GM23338 (cell line): ENCODE results near the gene MT4. TPM values are rescaled to one million over a fixed set of nuclear protein-coding genes. Genes with fewer than 3 reads are reported as not detected.

Source experiments
- ATAC-seq: fragments of 200-7000 bp; cut with Tn5 transposase; 3 replicates; pipeline ENCODE4 v1.9.1; 2020
- DNase-seq: peaks from one replicate; pipeline ENCODE4 v3.0.0-alpha.2; 2015; ENCODE audit warnings: low spot score
- H2AFZ ChIP-seq: fragments of 200-600 bp; sonication (generic); 2 replicates; pipeline ENCODE4 v1.8.0; 2016; ENCODE audit warnings: antibody characterized with exemption, mild to moderate bottlenecking, moderate library complexity
- H3F3A ChIP-seq: fragments of 200-600 bp; sonication (generic); replicated peaks from 2 replicates; pipeline ENCODE4 v1.8.0; 2017; ENCODE audit warnings: antibody characterized with exemption, mixed run types, low read depth
- H3K27ac ChIP-seq: fragments of 200-600 bp; sonication (generic); 2 replicates; pipeline ENCODE4 v1.6.1; 2016; ENCODE audit warnings: low read depth
- H3K27me3 ChIP-seq: fragments of 200-600 bp; sonication (generic); 2 replicates; pipeline ENCODE4 v1.8.0; 2016; ENCODE audit warnings: mild to moderate bottlenecking, mixed run types, moderate library complexity; ENCODE audit not compliant: insufficient read depth
- H3K36me3 ChIP-seq: fragments of 200-600 bp; sonication (generic); 2 replicates; pipeline ENCODE4 v1.8.0; 2016; ENCODE audit warnings: mild to moderate bottlenecking; ENCODE audit not compliant: insufficient read depth
- H3K4me1 ChIP-seq: fragments of 200-600 bp; sonication (generic); 2 replicates; pipeline ENCODE4 v1.8.0; 2016; ENCODE audit warnings: mild to moderate bottlenecking, moderate library complexity; ENCODE audit not compliant: insufficient read depth
- H3K4me2 ChIP-seq: fragments of 200-600 bp; sonication (generic); 2 replicates; pipeline ENCODE4 v1.7.1; 2017; ENCODE audit warnings: mixed run types
- H3K4me3 ChIP-seq: fragments of 200-600 bp; sonication (generic); 2 replicates; pipeline ENCODE4 v1.6.1; 2016; ENCODE audit warnings: mixed run types
- H3K79me2 ChIP-seq: fragments of 200-600 bp; sonication (generic); replicated peaks from 2 replicates; pipeline ENCODE4 v1.8.0; 2017; ENCODE audit warnings: mild to moderate bottlenecking; ENCODE audit not compliant: insufficient read depth
- H3K9me2 ChIP-seq: fragments of 200-600 bp; sonication (generic); 2 replicates; pipeline ENCODE4 v1.8.0; 2017; ENCODE audit not compliant: insufficient read depth
- H4K20me1 ChIP-seq: fragments of 200-600 bp; sonication (generic); replicated peaks from 2 replicates; pipeline ENCODE4 v1.8.0; 2017; ENCODE audit warnings: mild to moderate bottlenecking; ENCODE audit not compliant: insufficient read depth
- H3K27ac Mint-ChIP-seq: 2 replicates; pipeline ENCODE4 v1.8.0; 2020; ENCODE audit warnings: inconsistent platforms, mild to moderate bottlenecking, moderate library complexity, mixed read lengths
- H3K27me3 Mint-ChIP-seq: 3 replicates; pipeline ENCODE4 v1.8.0; 2022; ENCODE audit warnings: low read depth, mild to moderate bottlenecking, moderate library complexity, mixed read lengths, inconsistent platforms; ENCODE audit not compliant: insufficient read depth, poor library complexity
- H3K36me3 Mint-ChIP-seq: 3 replicates; pipeline ENCODE4 v1.8.0; 2021; ENCODE audit warnings: low read depth, mild to moderate bottlenecking, inconsistent platforms, moderate library complexity, mixed read lengths
- H3K4me1 Mint-ChIP-seq: 3 replicates; pipeline ENCODE4 v1.8.0; 2020; ENCODE audit warnings: mild to moderate bottlenecking, inconsistent platforms, mixed read lengths
- H3K4me3 Mint-ChIP-seq: 3 replicates; pipeline ENCODE4 v1.8.0; 2021; ENCODE audit warnings: moderate library complexity, mild to moderate bottlenecking, inconsistent platforms, mixed read lengths
- H3K9me3 Mint-ChIP-seq: 3 replicates; pipeline ENCODE4 v1.8.0; 2020; ENCODE audit warnings: moderate library complexity, mild to moderate bottlenecking, inconsistent platforms, mixed read lengths
- CREB1 ChIP-seq: fragments of 250-450 bp; sonication (Bioruptor Pico); IDR thresholded peaks from 2 replicates; pipeline ENCODE4 v1.5.0; 2020; ENCODE audit warnings: low read depth, mild to moderate bottlenecking, moderate library complexity
- EZH2 ChIP-seq: fragments of 200-600 bp; sonication (generic); IDR thresholded peaks from one replicate; pipeline ENCODE4 v1.8.0; 2017; ENCODE audit warnings: antibody characterized with exemption, mild to moderate bottlenecking, low read depth; ENCODE audit not compliant: unreplicated experiment
- EZH2phosphoT487 ChIP-seq: fragments of 200-600 bp; sonication (generic); IDR thresholded peaks from one replicate; pipeline ENCODE4 v1.8.1; 2018; ENCODE audit warnings: antibody characterized with exemption; ENCODE audit not compliant: unreplicated experiment
- JUNB ChIP-seq: IDR thresholded peaks from one replicate; pipeline ENCODE4 v1.6.1; 2016; ENCODE audit warnings: antibody characterized with exemption; ENCODE audit not compliant: unreplicated experiment
- NANOG ChIP-seq: IDR thresholded peaks from 2 replicates; pipeline ENCODE4 v1.6.1; 2016; ENCODE audit warnings: antibody characterized with exemption, borderline replicate concordance
- POLR2AphosphoS5 ChIP-seq: IDR thresholded peaks from 2 replicates; pipeline ENCODE4 v1.6.1; 2016; ENCODE audit warnings: antibody characterized with exemption, low read depth
- REST ChIP-seq: IDR thresholded peaks from one replicate; pipeline ENCODE4 v1.6.1; 2018; ENCODE audit warnings: antibody characterized with exemption; ENCODE audit not compliant: unreplicated experiment
- STAT1 ChIP-seq: IDR thresholded peaks from one replicate; pipeline ENCODE4 v1.6.1; 2016; ENCODE audit warnings: antibody characterized with exemption; ENCODE audit not compliant: unreplicated experiment
- ZNF114 ChIP-seq: fragments of 250-450 bp; sonication (Bioruptor Pico); IDR thresholded peaks from 2 replicates; pipeline ENCODE4 v1.5.0; 2020; ENCODE audit warnings: mild to moderate bottlenecking, moderate library complexity
- ZNF331 ChIP-seq: fragments of 250-450 bp; sonication (Bioruptor Pico); IDR thresholded peaks from 2 replicates; pipeline ENCODE4 v1.5.0; 2020; ENCODE audit warnings: low read depth, mild to moderate bottlenecking, moderate library complexity
- ZNF462 ChIP-seq: fragments of 250-450 bp; sonication (Bioruptor Pico); IDR thresholded peaks from 2 replicates; pipeline ENCODE4 v1.5.0; 2020; ENCODE audit warnings: mild to moderate bottlenecking, moderate library complexity
- polyA plus RNA-seq: library from polyadenylated mRNA; unstranded; fragments of >200 nt; fragmentation: Nextera tagmentation; extraction: Ambion mirVana; gene quantifications from 2 replicates; pipeline ENCODE4 v1.2.1, GENCODE V29; 2016
- total RNA-seq: library from RNA; depleted of rRNA; stranded (reverse); fragments of >200 nt; shearing (Covaris generic); gene quantifications from 2 replicates; pipeline ENCODE4 v1.2.3, GENCODE V29; 2014
- TF ChIP-seq, protein P1 (sequence below), 2 experiments: fragments of 200-600 bp in 1 of 2; sonication (generic) in 1 of 2; conservative IDR thresholded peaks; 2 replicates each; pipeline versions ENCODE4 v1.5.1 to v1.6.1; 2016 to 2017; ENCODE audit warnings: antibody characterized with exemption in 2 of 2, low read depth in 2 of 2, mild to moderate bottlenecking in 2 of 2, moderate library complexity in 1 of 2
- TF ChIP-seq, protein P2 (sequence below): IDR thresholded peaks from 2 replicates; pipeline ENCODE4 v1.6.1; 2016; ENCODE audit warnings: antibody characterized with exemption

MT4 gene
- total and polyA plus RNA-seq, 2 experiments from 2014 or later: not detected

DNA sequence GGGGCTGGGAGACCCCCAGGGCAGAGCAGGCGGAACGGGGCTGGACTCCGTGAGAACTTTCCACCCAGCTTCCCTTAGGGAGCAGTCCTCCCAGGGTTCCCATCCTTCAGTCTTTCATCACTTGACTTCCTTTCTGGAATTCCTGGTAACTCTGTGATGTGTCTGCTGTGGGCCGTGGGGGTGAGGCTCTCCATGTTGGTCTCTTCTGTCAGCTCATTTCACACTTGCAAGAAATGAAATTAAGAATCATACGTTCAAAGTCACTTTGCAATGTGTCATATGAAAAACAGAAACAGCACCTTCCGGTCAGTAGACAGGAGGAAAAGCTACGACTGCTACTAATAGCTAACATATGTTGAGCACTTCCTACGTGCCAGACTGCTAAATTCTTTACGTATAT is 39.6 kb upstream of the MT4 start:
- H3K27me3 Mint-ChIP-seq: peaks cover 2% of the 10 kb centered on the region
- Histone ChIP-seq H3K27me3 (no peaks in the 10 kb centered on the region), H3K4me3 (no peak overlapping the region), H3K79me2 (no peaks in the 10 kb centered on the region), H3K27ac (no peak overlapping the region), H3F3A (0 out of 2 replicates have a peak, but pooled peaks cover 3% of the 10 kb centered on the region), H3K36me3 (no peaks in the 10 kb centered on the region), H3K4me1 (peaks cover 3% of the 10 kb centered on the region), H2AFZ (no peak overlapping the region), H3K9me2 (no peaks in the 10 kb centered on the region), H4K20me1 (no peaks in the 10 kb centered on the region), H3K4me2 (no peak overlapping the region)
- no peak overlapping the region for H3K4me3 Mint-ChIP-seq
- H3K4me1 Mint-ChIP-seq: peaks cover 6% of the 10 kb centered on the region; the same call in 2 of the 3 replicates
- TF ChIP-seq STAT1 (no peak), REST (no peak), NANOG (no peak), ZNF462 (CRISPR knock-in tag) (no peak), CREB1 (CRISPR knock-in tag) (no peak), JUNB (no peak), EZH2 (no peak), POLR2AphosphoS5 (no peak), ZNF331 (CRISPR knock-in tag) (no peak), ZNF114 (CRISPR knock-in tag) (no peak), EZH2phosphoT487 (no peak)
- TF ChIP-seq, protein P1, sequence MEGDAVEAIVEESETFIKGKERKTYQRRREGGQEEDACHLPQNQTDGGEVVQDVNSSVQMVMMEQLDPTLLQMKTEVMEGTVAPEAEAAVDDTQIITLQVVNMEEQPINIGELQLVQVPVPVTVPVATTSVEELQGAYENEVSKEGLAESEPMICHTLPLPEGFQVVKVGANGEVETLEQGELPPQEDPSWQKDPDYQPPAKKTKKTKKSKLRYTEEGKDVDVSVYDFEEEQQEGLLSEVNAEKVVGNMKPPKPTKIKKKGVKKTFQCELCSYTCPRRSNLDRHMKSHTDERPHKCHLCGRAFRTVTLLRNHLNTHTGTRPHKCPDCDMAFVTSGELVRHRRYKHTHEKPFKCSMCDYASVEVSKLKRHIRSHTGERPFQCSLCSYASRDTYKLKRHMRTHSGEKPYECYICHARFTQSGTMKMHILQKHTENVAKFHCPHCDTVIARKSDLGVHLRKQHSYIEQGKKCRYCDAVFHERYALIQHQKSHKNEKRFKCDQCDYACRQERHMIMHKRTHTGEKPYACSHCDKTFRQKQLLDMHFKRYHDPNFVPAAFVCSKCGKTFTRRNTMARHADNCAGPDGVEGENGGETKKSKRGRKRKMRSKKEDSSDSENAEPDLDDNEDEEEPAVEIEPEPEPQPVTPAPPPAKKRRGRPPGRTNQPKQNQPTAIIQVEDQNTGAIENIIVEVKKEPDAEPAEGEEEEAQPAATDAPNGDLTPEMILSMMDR (conservative IDR thresholded peaks at IDR 0.05; ENCODE audit: low read depth in 2 of 2): no peak
- TF ChIP-seq, protein P2, sequence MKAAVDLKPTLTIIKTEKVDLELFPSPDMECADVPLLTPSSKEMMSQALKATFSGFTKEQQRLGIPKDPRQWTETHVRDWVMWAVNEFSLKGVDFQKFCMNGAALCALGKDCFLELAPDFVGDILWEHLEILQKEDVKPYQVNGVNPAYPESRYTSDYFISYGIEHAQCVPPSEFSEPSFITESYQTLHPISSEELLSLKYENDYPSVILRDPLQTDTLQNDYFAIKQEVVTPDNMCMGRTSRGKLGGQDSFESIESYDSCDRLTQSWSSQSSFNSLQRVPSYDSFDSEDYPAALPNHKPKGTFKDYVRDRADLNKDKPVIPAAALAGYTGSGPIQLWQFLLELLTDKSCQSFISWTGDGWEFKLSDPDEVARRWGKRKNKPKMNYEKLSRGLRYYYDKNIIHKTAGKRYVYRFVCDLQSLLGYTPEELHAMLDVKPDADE: no peak
- H3K36me3 Mint-ChIP-seq: no peaks in the 10 kb centered on the region
- H3K9me3 Mint-ChIP-seq: no peaks in the 10 kb centered on the region
- H3K27ac Mint-ChIP-seq: no peak overlapping the region
- ATAC-seq (no peak), DNase-seq (no peak)
